Subcutaneous abdominal adipose tissue (tissue), 5 donors: ENCODE data around the gene RRAGD.
"Not testable (repeated sequence)": the region's sequence is repeated elsewhere in the genome, so short reads cannot be mapped to it uniquely, and the experiment has no call there.

Experiments used
- H3K27ac ChIP-seq: one replicate; pipeline ENCODE4 v1.7.0; 2013; ENCODE audit warnings: low read depth, mild to moderate bottlenecking, inconsistent platforms, low read length, moderate library complexity
- H3K27me3 ChIP-seq, 5 donors: one replicate each; pipeline ENCODE4 v1.7.0; 2013; ENCODE audit warnings: low read length in 5 of 5, inconsistent platforms in 1 of 5; ENCODE audit not compliant: control insufficient read depth in 5 of 5, insufficient read depth in 4 of 5
- H3K36me3 ChIP-seq, 5 donors: one replicate each; pipeline ENCODE4 v1.7.0; 2013; ENCODE audit warnings: low read length in 5 of 5; ENCODE audit not compliant: control insufficient read depth in 5 of 5, insufficient read depth in 5 of 5
- H3K4me1 ChIP-seq, 5 donors: one replicate each; pipeline ENCODE4 v1.7.0; 2013; ENCODE audit warnings: low read length in 5 of 5, mild to moderate bottlenecking in 3 of 5, moderate library complexity in 1 of 5; ENCODE audit not compliant: control insufficient read depth in 5 of 5, insufficient read depth in 5 of 5
- H3K4me3 ChIP-seq, 5 donors: one replicate each; pipeline ENCODE4 v1.7.0; 2013; ENCODE audit warnings: low read length in 5 of 5, low read depth in 1 of 5
- H3K9ac ChIP-seq, 5 donors: one replicate each; pipeline ENCODE4 v1.7.0; 2013; ENCODE audit warnings: low read length in 5 of 5, mild to moderate bottlenecking in 4 of 5, moderate library complexity in 3 of 5
- H3K9me3 ChIP-seq, 5 donors: one replicate each; pipeline ENCODE4 v1.7.0; 2013; ENCODE audit warnings: low read length in 5 of 5; ENCODE audit not compliant: control insufficient read depth in 5 of 5
- donor health status: healthy.
- donor health status: healthy.
- donor health status: healthy.
- donor health status: healthy.
- donor health status: healthy.

The RRAGD gene

GRCh38 chr6:89398762-89399525, 13.1 kb downstream of the RRAGD start:
- Histone ChIP-seq H3K9ac (no peak overlapping the region), H3K4me3 (no peak overlapping the region), H3K36me3 (no peaks in the 10 kb centered on the region), H3K27ac (no peak overlapping the region), H3K27me3 (no peaks in the 10 kb centered on the region), H3K9me3 (no peaks in the 10 kb centered on the region), H3K4me1 (peaks cover 0 to 10% (median 6%) of the 10 kb centered on the region in 5 donors)

- not testable (repeated sequence) for H3K36me3 ChIP-seq, H3K27me3 ChIP-seq, H3K4me3 ChIP-seq, H3K9me3 ChIP-seq, H3K27ac ChIP-seq, H3K9ac ChIP-seq
- H3K4me1 ChIP-seq, result peaks cover 0 to 10% (median 6%) of the 10 kb centered on the region in 5 donors
These were observed 14.2 kb downstream of the RRAGD start for GRCh38 chr6:89397884-89398283.

DNA sequence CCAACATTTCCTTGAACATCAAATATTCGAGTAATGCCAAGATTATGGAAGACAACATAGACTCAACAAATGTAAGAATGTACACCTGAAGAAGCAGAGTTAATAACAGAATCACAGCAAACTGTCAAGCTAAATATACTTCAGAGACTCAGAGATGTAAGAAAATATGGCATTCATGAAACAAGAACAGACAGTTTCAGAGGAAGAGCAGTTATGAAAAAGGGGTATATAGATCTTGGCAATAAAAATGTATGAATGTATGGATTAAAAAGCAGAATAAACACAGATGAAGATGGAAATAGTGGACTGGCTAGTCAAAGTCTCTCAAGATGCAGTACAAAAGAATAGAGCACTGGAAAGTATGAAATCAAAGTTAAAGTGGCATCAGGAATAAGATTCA, 18.4 kb downstream of the RRAGD start:
- Histone ChIP-seq H3K9ac (no peak overlapping the region), H3K9me3 (peaks cover 0 to 6% (median 2%) of the 10 kb centered on the region in 5 donors), H3K27me3 (no peaks in the 10 kb centered on the region), H3K4me1 (no peaks in the 10 kb centered on the region), H3K4me3 (no peak overlapping the region), H3K36me3 (no peaks in the 10 kb centered on the region), H3K27ac (no peak overlapping the region)

GRCh38 chr6:89392823-89393222, 19.2 kb downstream of the RRAGD start:
- peaks cover 0 to 6% (median 2%) of the 10 kb centered on the region in 5 donors for H3K9me3 ChIP-seq
- H3K36me3 ChIP-seq, result no peaks in the 10 kb centered on the region
- H3K27ac ChIP-seq, result no peak overlapping the region
- no peaks in the 10 kb centered on the region for H3K4me1 ChIP-seq
- H3K9ac ChIP-seq, result no peak overlapping the region
- H3K27me3 ChIP-seq, result no peaks in the 10 kb centered on the region
- H3K4me3 ChIP-seq, result no peak overlapping the region

DNA sequence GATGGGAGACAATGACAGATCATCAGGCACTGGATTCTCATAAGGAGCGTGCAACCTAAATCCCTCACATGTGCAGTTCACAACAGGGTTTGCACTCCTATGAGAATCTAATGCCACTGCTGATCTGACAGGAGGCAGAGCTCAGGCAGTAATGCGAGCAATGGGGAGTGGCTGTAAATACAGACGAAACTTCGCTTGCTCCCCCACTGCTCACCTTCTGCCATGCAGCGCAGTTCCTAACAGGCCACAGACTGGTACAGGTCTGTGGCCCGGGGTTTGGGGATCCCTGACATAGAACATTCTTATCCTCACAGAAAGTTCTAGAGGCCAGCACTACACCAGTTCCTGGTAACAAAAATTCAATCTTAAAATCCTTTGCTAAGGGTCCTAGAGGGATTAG, 23.2 kb downstream of the RRAGD start:
- Histone ChIP-seq H3K9me3 (peaks cover 0 to 6% (median 2%) of the 10 kb centered on the region in 5 donors), H3K27me3 (no peaks in the 10 kb centered on the region), H3K27ac (no peak overlapping the region), H3K36me3 (peaks cover 0 to 4% (median 0%) of the 10 kb centered on the region in 5 donors), H3K9ac (no peak overlapping the region), H3K4me3 (no peak overlapping the region), H3K4me1 (no peaks in the 10 kb centered on the region)

- H3K9ac ChIP-seq, result no peak overlapping the region
- no peak overlapping the region for H3K27ac ChIP-seq
- no peaks in the 10 kb centered on the region for H3K27me3 ChIP-seq
- H3K36me3 ChIP-seq, result peaks cover 0 to 4% (median 0%) of the 10 kb centered on the region in 5 donors
- no peaks in the 10 kb centered on the region for H3K9me3 ChIP-seq
- no peak overlapping the region for H3K4me3 ChIP-seq
- H3K4me1 ChIP-seq, result no peaks in the 10 kb centered on the region
These were observed 24.4 kb downstream of the RRAGD start for GRCh38 chr6:89387516-89388201.

GRCh38 chr6:89386917-89387491, 25.1 kb downstream of the RRAGD start:
- H3K4me1 ChIP-seq, result no peaks in the 10 kb centered on the region
- no peak overlapping the region for H3K27ac ChIP-seq
- H3K4me3 ChIP-seq, result no peak overlapping the region
- H3K36me3 ChIP-seq, result peaks cover 0 to 4% (median 0%) of the 10 kb centered on the region in 5 donors
- no peaks in the 10 kb centered on the region for H3K27me3 ChIP-seq
- H3K9ac ChIP-seq, result no peak overlapping the region
- no peaks in the 10 kb centered on the region for H3K9me3 ChIP-seq

DNA sequence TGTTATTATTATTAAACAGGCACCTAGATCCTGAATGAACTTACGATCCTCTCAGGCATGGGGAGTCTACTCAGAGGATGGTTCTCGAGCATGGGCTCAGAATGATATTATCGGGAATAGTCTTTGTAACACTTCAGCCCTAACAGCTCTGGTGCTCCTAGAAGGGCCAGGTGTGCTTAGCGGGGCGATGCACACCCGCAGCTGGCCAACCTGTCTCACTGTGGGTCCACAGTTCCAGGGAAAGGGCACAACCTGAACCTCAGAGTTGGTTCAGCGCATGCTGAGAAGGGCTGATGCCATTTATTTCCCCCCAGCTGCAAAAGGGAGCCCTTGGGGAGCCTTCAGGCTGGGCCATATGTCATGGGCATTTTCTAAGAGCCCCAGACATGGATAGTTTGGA, 26.2 kb downstream of the RRAGD start:
- H3K4me1 ChIP-seq, result no peaks in the 10 kb centered on the region
- no peaks in the 10 kb centered on the region for H3K27me3 ChIP-seq
- peaks cover 0 to 4% (median 0%) of the 10 kb centered on the region in 5 donors for H3K36me3 ChIP-seq
- H3K9ac ChIP-seq, result no peak overlapping the region
- no peak overlapping the region for H3K27ac ChIP-seq
- H3K4me3 ChIP-seq, result no peak overlapping the region
- H3K9me3 ChIP-seq, result no peaks in the 10 kb centered on the region

DNA sequence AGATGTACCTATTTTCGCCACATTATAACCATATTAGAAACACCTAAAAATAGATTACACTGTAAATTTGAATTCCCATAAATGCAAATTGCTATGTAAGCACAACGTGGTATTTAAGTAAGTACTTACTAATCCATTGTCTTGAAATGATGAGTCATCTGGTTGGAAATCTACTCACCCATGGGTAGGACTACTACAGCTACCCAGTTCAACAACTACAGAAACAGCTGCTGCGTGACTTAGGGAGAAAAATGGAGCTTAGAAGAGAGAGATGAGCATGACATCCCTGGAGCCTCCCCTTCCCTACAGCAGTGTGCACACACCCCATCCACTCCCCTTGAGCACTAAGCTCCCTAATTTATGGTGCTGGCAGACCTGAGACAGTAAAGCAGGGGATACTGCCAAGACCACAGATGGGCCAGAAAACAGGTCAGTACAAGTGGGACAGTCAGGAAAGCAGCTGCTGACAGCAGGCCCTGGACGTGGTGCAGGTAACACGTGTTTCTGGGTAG, 26.9 kb downstream of the RRAGD start:
- Histone ChIP-seq H3K27ac (no peak overlapping the region), H3K4me1 (no peaks in the 10 kb centered on the region), H3K9me3 (no peaks in the 10 kb centered on the region), H3K36me3 (peaks cover 0 to 4% (median 0%) of the 10 kb centered on the region in 5 donors), H3K9ac (no peak overlapping the region), H3K4me3 (no peak overlapping the region), H3K27me3 (no peaks in the 10 kb centered on the region)

DNA sequence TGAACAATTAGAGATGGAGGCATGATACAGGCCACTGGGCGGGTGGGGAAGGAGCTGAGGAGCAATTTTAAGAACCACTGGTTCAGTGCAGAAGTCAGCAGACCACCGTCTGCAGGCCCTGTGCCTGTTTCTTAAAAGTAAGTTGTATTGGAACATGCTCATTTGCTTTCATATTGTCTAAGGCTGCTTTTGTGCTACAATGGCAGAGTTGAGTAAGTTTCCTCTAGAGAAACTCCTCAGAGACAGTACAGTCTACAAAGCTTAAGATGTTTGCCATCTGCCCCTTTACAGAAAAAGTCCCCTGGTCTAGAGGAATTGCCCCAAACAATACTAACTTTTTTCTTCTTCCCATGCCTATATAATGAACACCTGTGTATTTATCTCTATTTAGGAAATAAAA, 31.0 kb downstream of the RRAGD start:
- peaks cover 0 to 6% (median 0%) of the 10 kb centered on the region in 5 donors for H3K36me3 ChIP-seq
- H3K9me3 ChIP-seq, result no peaks in the 10 kb centered on the region
- H3K9ac ChIP-seq, result no peak overlapping the region
- H3K27me3 ChIP-seq, result no peaks in the 10 kb centered on the region
- H3K4me3 ChIP-seq, result no peak overlapping the region
- no peaks in the 10 kb centered on the region for H3K4me1 ChIP-seq
- no peak overlapping the region for H3K27ac ChIP-seq
